ENCODE measurements around the gene PPM1H.

The PPM1H gene

DNA sequence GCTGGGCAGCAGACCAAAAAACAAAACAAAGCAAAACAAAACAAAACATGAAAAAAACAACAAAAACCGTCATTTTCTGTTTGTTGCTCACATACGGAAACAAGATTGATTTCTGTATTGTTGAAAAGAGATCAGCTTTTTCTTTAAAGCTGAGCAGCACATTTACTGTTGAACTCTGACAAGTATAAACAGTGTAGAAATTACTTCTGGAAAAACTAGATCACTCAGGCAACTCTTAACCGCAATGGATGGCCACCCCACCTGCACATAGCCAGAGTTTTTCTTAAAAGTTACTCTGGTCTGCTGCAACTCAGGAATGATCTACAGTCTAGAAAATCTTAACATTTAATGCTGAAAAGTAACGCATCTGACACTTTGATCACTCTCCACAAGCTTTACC is 80.9 kb downstream of the PPM1H start:
- no peak for DNase-seq (ENCODE audit: low spot score)
- TF ChIP-seq, protein P1, sequence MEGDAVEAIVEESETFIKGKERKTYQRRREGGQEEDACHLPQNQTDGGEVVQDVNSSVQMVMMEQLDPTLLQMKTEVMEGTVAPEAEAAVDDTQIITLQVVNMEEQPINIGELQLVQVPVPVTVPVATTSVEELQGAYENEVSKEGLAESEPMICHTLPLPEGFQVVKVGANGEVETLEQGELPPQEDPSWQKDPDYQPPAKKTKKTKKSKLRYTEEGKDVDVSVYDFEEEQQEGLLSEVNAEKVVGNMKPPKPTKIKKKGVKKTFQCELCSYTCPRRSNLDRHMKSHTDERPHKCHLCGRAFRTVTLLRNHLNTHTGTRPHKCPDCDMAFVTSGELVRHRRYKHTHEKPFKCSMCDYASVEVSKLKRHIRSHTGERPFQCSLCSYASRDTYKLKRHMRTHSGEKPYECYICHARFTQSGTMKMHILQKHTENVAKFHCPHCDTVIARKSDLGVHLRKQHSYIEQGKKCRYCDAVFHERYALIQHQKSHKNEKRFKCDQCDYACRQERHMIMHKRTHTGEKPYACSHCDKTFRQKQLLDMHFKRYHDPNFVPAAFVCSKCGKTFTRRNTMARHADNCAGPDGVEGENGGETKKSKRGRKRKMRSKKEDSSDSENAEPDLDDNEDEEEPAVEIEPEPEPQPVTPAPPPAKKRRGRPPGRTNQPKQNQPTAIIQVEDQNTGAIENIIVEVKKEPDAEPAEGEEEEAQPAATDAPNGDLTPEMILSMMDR (IDR thresholded peaks at IDR 0.05; ENCODE audit: extremely low read depth, missing control alignments) = no peak

DNA sequence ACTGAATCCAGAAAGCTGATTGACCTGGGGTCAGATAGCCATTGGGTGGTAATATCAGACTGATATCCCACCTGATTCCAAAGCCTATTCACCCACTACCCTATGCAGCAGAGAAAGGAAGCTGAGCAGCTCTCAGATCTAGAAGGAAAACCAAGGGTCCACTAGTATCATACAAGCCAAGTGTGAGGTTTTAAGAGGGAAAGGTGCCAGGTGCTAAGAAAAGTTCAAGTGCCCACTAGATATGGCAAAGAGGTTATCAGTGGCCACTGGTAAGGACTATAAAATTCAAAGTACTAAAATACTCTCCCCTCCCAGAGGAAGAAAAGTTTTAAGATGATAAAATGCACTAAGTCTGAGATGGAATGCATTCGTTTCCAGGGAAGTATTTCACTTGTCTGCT is 85.6 kb downstream of the PPM1H start:
- TF ChIP-seq, protein P1 (IDR thresholded peaks at IDR 0.05; ENCODE audit: extremely low read depth, missing control alignments) = no peak
- DNase-seq (ENCODE audit: low spot score) = no peak

DNA sequence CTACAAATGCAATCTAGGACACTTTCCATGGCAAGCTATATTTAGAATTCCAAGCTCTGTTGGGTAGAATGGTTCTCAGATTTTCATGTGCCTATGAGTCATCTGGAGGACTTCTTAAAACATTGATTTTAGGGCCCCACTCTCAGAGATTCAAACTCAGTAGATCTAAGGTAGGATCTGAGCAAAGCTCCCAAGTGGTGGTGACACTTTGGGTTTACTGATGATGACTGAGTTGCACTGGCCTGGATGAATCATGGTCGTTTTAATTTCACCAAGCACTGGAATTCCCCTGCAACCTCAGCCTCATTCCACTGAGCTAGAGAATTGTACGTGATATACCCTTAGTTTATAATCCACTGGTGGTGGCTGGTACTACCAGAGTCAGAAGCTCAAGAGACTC is 86.5 kb downstream of the PPM1H start:
- peak; percentile 10 for DNase-seq (ENCODE audit: low spot score)
- TF ChIP-seq, protein P1 (IDR thresholded peaks at IDR 0.05; ENCODE audit: extremely low read depth, missing control alignments) = no peak

DNA sequence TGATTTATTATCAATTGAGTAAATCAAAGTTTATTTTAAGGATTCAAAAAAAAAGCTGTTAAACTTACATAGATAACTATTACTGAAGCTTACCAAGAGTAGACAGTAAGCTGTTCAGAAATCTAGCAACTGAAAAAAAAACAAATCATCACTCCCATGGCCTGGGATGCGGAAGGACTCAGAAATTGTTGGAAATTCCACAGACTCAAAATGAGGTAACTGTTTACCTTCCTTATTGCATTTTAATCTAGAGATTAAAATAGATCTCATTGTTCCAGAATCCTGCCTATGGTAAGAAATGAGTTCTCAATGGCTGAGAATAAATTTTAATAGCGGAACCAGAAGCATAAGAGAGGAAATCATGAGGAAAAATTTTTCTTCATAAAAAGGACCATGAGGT is 87.2 kb downstream of the PPM1H start:
- TF ChIP-seq, protein P1 (IDR thresholded peaks at IDR 0.05; ENCODE audit: extremely low read depth, missing control alignments) = no peak
- DNase-seq (ENCODE audit: low spot score) = no peak

DNA sequence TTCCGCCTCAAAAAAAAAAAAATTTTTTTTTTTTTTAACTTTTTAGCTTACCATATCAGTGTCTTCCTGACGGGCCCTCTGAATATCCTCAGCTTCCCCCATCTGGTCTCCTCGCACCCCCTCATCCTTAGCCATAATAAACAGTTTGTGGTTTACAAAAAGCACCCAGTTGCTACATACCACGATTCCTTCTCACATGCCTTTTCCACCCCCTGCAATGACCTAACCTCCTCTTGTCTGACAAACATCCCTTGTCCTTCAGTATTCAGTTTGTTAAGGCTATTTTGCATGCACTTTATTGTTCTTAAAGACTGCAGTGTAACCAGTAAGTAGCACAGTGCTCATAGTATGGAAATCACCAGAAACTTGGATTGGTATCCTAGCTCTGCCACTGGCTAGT is 88.5 kb downstream of the PPM1H start:
- no peak for DNase-seq (ENCODE audit: low spot score)
- TF ChIP-seq, protein P1 (IDR thresholded peaks at IDR 0.05; ENCODE audit: extremely low read depth, missing control alignments) = no peak

DNA sequence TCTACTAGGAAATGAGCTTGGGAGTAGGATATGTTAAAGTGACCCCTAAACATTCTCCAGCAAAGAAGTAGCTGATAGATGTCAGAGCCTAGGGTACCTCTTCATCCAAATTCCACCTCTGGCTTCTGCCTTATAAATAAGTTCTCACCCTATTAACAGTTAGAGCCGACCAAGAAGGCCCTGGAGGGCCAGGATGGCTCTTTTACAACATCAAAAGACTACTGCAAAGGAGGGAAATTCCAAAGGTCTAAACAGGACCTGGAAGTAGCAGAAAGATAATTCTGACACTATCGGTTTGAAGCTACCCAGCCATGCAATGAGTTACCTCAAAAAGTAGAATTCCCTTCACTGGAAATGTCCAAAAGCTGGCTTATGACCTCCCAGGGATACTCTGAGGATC is 90.0 kb downstream of the PPM1H start:
- DNase-seq (ENCODE audit: low spot score) = no peak
- TF ChIP-seq, protein P1 (IDR thresholded peaks at IDR 0.05; ENCODE audit: extremely low read depth, missing control alignments) = no peak

DNA sequence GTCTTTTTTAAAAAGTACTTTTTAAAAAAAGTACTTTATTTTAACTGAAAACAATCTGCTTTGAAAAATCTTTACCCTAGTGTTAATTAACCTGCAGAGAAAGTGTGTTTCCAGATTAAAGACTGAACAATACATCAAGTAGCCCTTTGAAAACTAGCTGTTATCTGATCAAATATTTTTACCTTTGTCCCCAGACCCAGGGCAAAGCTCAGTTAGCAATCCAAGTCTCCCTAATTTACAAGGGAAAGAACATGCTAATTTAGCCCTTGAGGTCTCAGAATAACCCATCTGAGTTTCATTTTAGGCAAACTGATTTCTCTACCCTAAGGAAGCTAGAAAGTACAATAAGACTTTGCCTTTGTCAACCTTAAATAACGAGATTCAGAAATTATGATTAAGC is 91.2 kb downstream of the PPM1H start:
- TF ChIP-seq, protein P1 (IDR thresholded peaks at IDR 0.05; ENCODE audit: extremely low read depth, missing control alignments) = no peak
- no peak for DNase-seq (ENCODE audit: low spot score)

Data from GM20000 (cell line).